GM12878 (cell line): ENCODE results near the gene PPP1R17. TPM values are rescaled to one million over a fixed set of nuclear protein-coding genes. Genes with fewer than 3 reads are reported as not detected.

Source experiments
- ATAC-seq: fragments of 200-7000 bp; cut with Tn5 transposase; 3 replicates; pipeline ENCODE4 v1.9.1; 2020; ENCODE audit warnings: mild to moderate bottlenecking, moderate library complexity
- BruUV-seq: library from RNA; stranded (reverse); fragments of 400-500 nt; replicated peaks from 2 replicates; lab custom pipeline; 2021; lab: Mats Ljungman, UMichigan
- CTCF ChIA-PET: fragments of 300-600 bp; sonication (Branson Sonifier 250); formaldehyde crosslinking; extraction: SDS; loops from one replicate; lab custom pipeline; 2021; ENCODE audit warnings: inconsistent platforms; lab: Yijun Ruan, JAX
- POLR2A ChIA-PET: fragments of 350-600 bp; formaldehyde crosslinking; extraction: SDS; loops from one replicate; lab custom pipeline; 2021; ENCODE audit warnings: inconsistent platforms; lab: Charles Lee
- RAD21 ChIA-PET: fragments of 300-600 bp; sonication (Branson Sonifier 250); formaldehyde crosslinking; loops from one replicate; lab custom pipeline; 2023; ENCODE audit warnings: antibody characterized with exemption; ENCODE audit not compliant: unreplicated experiment; lab: Charles Lee
- SMC1A ChIA-PET: fragments of 300-600 bp; sonication (Branson Sonifier 250); formaldehyde crosslinking; loops from one replicate; lab custom pipeline; 2023; ENCODE audit not compliant: unreplicated experiment, uncharacterized antibody; lab: Charles Lee
- DNase-seq: peaks from one replicate; pipeline ENCODE4 v3.0.0-alpha.2; 2011; ENCODE audit warnings: low read depth, low spot score
- FAIRE-seq: peaks from 3 replicates; lab custom pipeline; 2011; peaks lifted over from hg19 to GRCh38; lab: Jason Lieb, UNC
- H2AFZ ChIP-seq: 2 replicates; pipeline ENCODE4 v1.6.0; 2011; ENCODE audit warnings: low read depth, low read length, control low read depth; ENCODE audit not compliant: control insufficient read depth
- H3K27ac ChIP-seq: 2 replicates; pipeline ENCODE4 v1.5.1; 2011; ENCODE audit warnings: control low read depth; ENCODE audit not compliant: control insufficient read depth, insufficient read depth
- H3K27me3 ChIP-seq, 2 experiments: replicated peaks in 1 of 2; 2 replicates each; pipeline versions ENCODE4 v1.6.0 to v1.6.1; 2011; ENCODE audit warnings: low read length in 1 of 2; ENCODE audit not compliant: control insufficient read depth in 2 of 2, insufficient read depth in 2 of 2
- H3K36me3 ChIP-seq, 2 experiments: 2 replicates each; pipeline ENCODE4 v1.5.1; 2011; ENCODE audit warnings: low read length in 1 of 2; ENCODE audit not compliant: control insufficient read depth in 2 of 2, insufficient read depth in 2 of 2
- H3K4me1 ChIP-seq: 2 replicates; pipeline ENCODE4 v1.6.1; 2011; ENCODE audit warnings: mild to moderate bottlenecking, low read length, moderate library complexity, mixed read lengths; ENCODE audit not compliant: control insufficient read depth, insufficient read depth
- H3K4me2 ChIP-seq: 2 replicates; pipeline ENCODE4 v1.6.0; 2011; ENCODE audit warnings: control low read depth; ENCODE audit not compliant: control insufficient read depth, insufficient read depth
- H3K4me3 ChIP-seq: fragments of 200-600 bp; sonication (generic); 2 replicates; pipeline ENCODE4 v1.5.1; 2016
- H3K79me2 ChIP-seq: 2 replicates; pipeline ENCODE4 v1.6.0; 2011; ENCODE audit warnings: low read length; ENCODE audit not compliant: control insufficient read depth, insufficient read depth
- H3K9ac ChIP-seq: 2 replicates; pipeline ENCODE4 v1.8.0; 2011; ENCODE audit warnings: low read length, control low read depth, mixed read lengths; ENCODE audit not compliant: control insufficient read depth, insufficient read depth
- H3K9me3 ChIP-seq: replicated peaks from 3 replicates; pipeline ENCODE4 v1.5.1; 2011; ENCODE audit warnings: mild to moderate bottlenecking, low read length; ENCODE audit not compliant: control insufficient read depth, insufficient read depth
- H4K20me1 ChIP-seq: 2 replicates; pipeline ENCODE4 v1.6.0; 2011; ENCODE audit not compliant: control insufficient read depth, insufficient read depth
- ATF7 ChIP-seq: fragments of 450-650 bp; IDR thresholded peaks from 2 replicates; pipeline ENCODE4 v1.6.1; 2016; ENCODE audit warnings: low read depth, mild to moderate bottlenecking
- ESRRA ChIP-seq: IDR thresholded peaks from 2 replicates; pipeline ENCODE4 v1.6.1; 2012; ENCODE audit warnings: mild to moderate bottlenecking, low read length, improper control_type of control experiment
- EZH2 ChIP-seq: IDR thresholded peaks from 2 replicates; pipeline ENCODE4 v1.6.1; 2012; ENCODE audit warnings: low read depth, mild to moderate bottlenecking, control low read depth, inconsistent platforms, low read length, borderline replicate concordance; ENCODE audit not compliant: control insufficient read depth
- IKZF1 ChIP-seq: fragments of 450-650 bp; conservative IDR thresholded peaks from 2 replicates; pipeline ENCODE4 v1.6.1; 2017; ENCODE audit warnings: antibody characterized with exemption, mild to moderate bottlenecking
- IKZF2 ChIP-seq, 2 experiments: fragments of 450-650 bp; IDR thresholded peaks; 2 replicates each; pipeline ENCODE4 v1.6.1; 2017; ENCODE audit warnings: mild to moderate bottlenecking in 2 of 2, moderate library complexity in 2 of 2
- MEF2B ChIP-seq: fragments of 450-650 bp; IDR thresholded peaks from 2 replicates; pipeline ENCODE4 v1.6.1; 2018; ENCODE audit warnings: mild to moderate bottlenecking, moderate library complexity; ENCODE audit not compliant: partially characterized antibody, poor library complexity, severe bottlenecking
- SREBF2 ChIP-seq: IDR thresholded peaks from 2 replicates; pipeline ENCODE4 v1.6.1; 2012; ENCODE audit warnings: mild to moderate bottlenecking, low read length
- STAT3 ChIP-seq: IDR thresholded peaks from 2 replicates; pipeline ENCODE4 v1.6.1; 2011; ENCODE audit warnings: low read depth, low read length, improper control_type of control experiment
- WGBS: methylation state at CpG from one replicate; pipeline ENCODE4 v1.1.6; 2016; ENCODE audit warnings: low lambda C conversion rate; ENCODE audit not compliant: insufficient replicate concordance, insufficient coverage; ENCODE audit errors: missing lambda C conversion rate; 5-methylcytosine and 5-hydroxymethylcytosine counted together
- in situ Hi-C: fragments of 300-500 bp; cut with MboI; formaldehyde crosslinking; loops from 9 replicates; pipeline ENCODE4 v1.14.3; 2018; ENCODE audit warnings: mixed read lengths
- intact Hi-C: fragments of 100-400 bp; cut with micrococcal nuclease; formaldehyde crosslinking; loops from one replicate; pipeline ENCODE4 v1.14.2; 2022; ENCODE audit not compliant: unreplicated experiment
- polyA plus RNA-seq, 11 experiments: library from polyadenylated mRNA; depleted of rRNA in 4 of 11; unstranded in 6 of 11; stranded (reverse) in 5 of 11; fragments of >200 nt; fragmentation: Nextera tagmentation in 4 of 11; fragmentation: Illumina TruSeq in 1 of 11; extraction: Ambion mirVana in 4 of 11; extraction: Trizol in 1 of 11; gene quantifications; 1 replicate in 1 of 11; 2 replicates in 10 of 11; pipeline versions ENCODE4 v1.2.1 to v1.2.3, GENCODE V29; 2011 to 2016; ENCODE audit warnings: inconsistent platforms in 2 of 11, missing spikeins in 2 of 11, low read depth in 1 of 11
- total RNA-seq, 4 experiments: library from RNA; depleted of rRNA in 3 of 4; stranded (reverse); fragments of >200 nt in 3 of 4; fragmentation: Illumina TruSeq in 1 of 4; extraction: Trizol in 1 of 4; gene quantifications; 2 replicates each; pipeline versions ENCODE4 v1.2.1 to v1.2.3, GENCODE V29; 2013 to 2021
- TF ChIP-seq, protein P1 (sequence below): fragments of 450-650 bp; IDR thresholded peaks from 2 replicates; pipeline ENCODE4 v1.6.1; 2014; ENCODE audit warnings: mild to moderate bottlenecking
- TF ChIP-seq, protein P2 (sequence below): IDR thresholded peaks from 2 replicates; pipeline ENCODE4 v1.6.1; 2012; ENCODE audit warnings: improper control_type of control experiment, low read depth, low read length; ENCODE audit not compliant: insufficient replicate concordance
- TF ChIP-seq, protein P3 (sequence below): fragments of 450-650 bp; formaldehyde crosslinking; IDR thresholded peaks from 2 replicates; pipeline ENCODE4 v1.4.0; 2022; ENCODE audit warnings: mild to moderate bottlenecking, moderate library complexity

Gene PPP1R17
- total and polyA plus RNA-seq, 10 of the 15 experiments (the other 5 are each of a cell fraction or from before 2014, with no cell fraction given) = 0.05 to 0.28 (median 0.19) TPM; not detected in 7

DNA sequence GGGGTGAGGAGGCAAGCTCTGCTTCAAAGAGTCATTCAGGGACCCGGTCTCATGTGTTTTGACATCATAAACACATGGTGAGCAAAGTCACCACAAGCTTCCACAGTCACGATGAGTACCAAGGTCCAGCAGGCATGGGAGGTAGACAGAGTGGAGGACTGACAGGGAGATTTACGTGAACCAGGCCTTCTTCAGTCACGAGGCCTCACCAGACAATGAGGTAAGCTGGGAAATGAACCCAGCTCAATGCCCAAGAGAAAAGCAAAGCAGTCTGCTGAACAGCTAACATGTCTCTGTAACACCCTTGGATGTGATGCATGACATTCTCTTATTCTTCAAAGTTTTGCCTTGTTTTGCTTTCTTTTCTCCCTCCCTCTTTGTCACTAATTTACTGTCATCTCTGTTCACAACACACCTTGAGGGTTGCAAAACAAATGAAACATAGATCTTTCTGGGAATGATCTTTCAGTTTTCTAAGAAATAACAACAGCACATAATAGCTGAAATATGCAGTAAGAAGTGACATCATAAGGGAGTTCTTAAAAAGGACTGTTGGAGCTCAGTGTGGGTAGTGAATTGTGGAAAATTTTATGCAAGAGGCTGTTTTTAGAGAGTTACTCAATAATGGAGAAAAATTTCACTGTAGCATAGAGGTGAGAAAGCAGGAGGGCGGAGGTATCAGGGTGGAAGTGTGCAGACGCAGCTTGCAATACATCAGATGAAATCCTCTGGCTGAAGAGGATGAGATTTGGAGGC, 9.0 kb downstream of the PPP1R17 start:
- WGBS = 27% methylated on average over 6 of the region's 6 CpGs
- DNase-seq = no peak
- Histone ChIP-seq H4K20me1 (no peaks in the 10 kb centered on the region), H3K9ac (no peak overlapping the region), H3K27me3 (no peaks in the 10 kb centered on the region; a peak in 3 of 4 replicates), H3K4me1 (no peaks in the 10 kb centered on the region), H3K27ac (no peak overlapping the region), H3K9me3 (no peaks in the 10 kb centered on the region), H3K4me3 (no peak overlapping the region), H3K4me2 (no peak overlapping the region), H2AFZ (peak overlapping the region; percentile 15; the same call in 1 of the 2 replicates), H3K79me2 (no peaks in the 10 kb centered on the region), H3K36me3 (no peaks in the 10 kb centered on the region)
- ChIA-PET RAD21 (interaction anchor here (0.8 to 3.0 kb wide), 13 partner anchors 8 to 253 kb away, joined by 3 to 48 read pairs (median 4); partner anchors contain the start of gene PPP1R17), CTCF (interaction anchor here (1.0 to 2.4 kb wide), 6 partner anchors 8 to 253 kb away, joined by 3 to 19 read pairs (median 7); partner anchors contain the start of gene PPP1R17), POLR2A (interaction anchor here (1.0 to 1.8 kb wide), 3 partner anchors 8 to 11 kb away, joined by 3 to 9 read pairs (median 8); no protein-coding TSS in a partner anchor), SMC1A (interaction anchor here (0.9 to 4.6 kb wide), 10 partner anchors 7 to 252 kb away, joined by 3 to 80 read pairs (median 4); no protein-coding TSS in a partner anchor)
- ATAC-seq = peak; percentile 81
- intact Hi-C loops = no loop called here
- in situ Hi-C loops = no loop called here
- no peak for FAIRE-seq
- no TSS peak for BruUV-seq
- TF ChIP-seq ESRRA (no peak), IKZF2 (IDR thresholded peaks at IDR 0.05) (peak; percentile 22 to 24; a peak in 2 of 4 replicates), SREBF2 (no peak), EZH2 (no peak), STAT3 (no peak), IKZF1 (peak; percentile 49), ATF7 (peak; percentile 87), MEF2B (peak; percentile 51)
- TF ChIP-seq, protein P1, sequence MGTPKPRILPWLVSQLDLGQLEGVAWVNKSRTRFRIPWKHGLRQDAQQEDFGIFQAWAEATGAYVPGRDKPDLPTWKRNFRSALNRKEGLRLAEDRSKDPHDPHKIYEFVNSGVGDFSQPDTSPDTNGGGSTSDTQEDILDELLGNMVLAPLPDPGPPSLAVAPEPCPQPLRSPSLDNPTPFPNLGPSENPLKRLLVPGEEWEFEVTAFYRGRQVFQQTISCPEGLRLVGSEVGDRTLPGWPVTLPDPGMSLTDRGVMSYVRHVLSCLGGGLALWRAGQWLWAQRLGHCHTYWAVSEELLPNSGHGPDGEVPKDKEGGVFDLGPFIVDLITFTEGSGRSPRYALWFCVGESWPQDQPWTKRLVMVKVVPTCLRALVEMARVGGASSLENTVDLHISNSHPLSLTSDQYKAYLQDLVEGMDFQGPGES = no peak
- TF ChIP-seq, protein P2, sequence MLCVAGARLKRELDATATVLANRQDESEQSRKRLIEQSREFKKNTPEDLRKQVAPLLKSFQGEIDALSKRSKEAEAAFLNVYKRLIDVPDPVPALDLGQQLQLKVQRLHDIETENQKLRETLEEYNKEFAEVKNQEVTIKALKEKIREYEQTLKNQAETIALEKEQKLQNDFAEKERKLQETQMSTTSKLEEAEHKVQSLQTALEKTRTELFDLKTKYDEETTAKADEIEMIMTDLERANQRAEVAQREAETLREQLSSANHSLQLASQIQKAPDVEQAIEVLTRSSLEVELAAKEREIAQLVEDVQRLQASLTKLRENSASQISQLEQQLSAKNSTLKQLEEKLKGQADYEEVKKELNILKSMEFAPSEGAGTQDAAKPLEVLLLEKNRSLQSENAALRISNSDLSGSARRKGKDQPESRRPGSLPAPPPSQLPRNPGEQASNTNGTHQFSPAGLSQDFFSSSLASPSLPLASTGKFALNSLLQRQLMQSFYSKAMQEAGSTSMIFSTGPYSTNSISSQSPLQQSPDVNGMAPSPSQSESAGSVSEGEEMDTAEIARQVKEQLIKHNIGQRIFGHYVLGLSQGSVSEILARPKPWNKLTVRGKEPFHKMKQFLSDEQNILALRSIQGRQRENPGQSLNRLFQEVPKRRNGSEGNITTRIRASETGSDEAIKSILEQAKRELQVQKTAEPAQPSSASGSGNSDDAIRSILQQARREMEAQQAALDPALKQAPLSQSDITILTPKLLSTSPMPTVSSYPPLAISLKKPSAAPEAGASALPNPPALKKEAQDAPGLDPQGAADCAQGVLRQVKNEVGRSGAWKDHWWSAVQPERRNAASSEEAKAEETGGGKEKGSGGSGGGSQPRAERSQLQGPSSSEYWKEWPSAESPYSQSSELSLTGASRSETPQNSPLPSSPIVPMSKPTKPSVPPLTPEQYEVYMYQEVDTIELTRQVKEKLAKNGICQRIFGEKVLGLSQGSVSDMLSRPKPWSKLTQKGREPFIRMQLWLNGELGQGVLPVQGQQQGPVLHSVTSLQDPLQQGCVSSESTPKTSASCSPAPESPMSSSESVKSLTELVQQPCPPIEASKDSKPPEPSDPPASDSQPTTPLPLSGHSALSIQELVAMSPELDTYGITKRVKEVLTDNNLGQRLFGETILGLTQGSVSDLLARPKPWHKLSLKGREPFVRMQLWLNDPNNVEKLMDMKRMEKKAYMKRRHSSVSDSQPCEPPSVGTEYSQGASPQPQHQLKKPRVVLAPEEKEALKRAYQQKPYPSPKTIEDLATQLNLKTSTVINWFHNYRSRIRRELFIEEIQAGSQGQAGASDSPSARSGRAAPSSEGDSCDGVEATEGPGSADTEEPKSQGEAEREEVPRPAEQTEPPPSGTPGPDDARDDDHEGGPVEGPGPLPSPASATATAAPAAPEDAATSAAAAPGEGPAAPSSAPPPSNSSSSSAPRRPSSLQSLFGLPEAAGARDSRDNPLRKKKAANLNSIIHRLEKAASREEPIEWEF = no peak
- TF ChIP-seq, protein P3, sequence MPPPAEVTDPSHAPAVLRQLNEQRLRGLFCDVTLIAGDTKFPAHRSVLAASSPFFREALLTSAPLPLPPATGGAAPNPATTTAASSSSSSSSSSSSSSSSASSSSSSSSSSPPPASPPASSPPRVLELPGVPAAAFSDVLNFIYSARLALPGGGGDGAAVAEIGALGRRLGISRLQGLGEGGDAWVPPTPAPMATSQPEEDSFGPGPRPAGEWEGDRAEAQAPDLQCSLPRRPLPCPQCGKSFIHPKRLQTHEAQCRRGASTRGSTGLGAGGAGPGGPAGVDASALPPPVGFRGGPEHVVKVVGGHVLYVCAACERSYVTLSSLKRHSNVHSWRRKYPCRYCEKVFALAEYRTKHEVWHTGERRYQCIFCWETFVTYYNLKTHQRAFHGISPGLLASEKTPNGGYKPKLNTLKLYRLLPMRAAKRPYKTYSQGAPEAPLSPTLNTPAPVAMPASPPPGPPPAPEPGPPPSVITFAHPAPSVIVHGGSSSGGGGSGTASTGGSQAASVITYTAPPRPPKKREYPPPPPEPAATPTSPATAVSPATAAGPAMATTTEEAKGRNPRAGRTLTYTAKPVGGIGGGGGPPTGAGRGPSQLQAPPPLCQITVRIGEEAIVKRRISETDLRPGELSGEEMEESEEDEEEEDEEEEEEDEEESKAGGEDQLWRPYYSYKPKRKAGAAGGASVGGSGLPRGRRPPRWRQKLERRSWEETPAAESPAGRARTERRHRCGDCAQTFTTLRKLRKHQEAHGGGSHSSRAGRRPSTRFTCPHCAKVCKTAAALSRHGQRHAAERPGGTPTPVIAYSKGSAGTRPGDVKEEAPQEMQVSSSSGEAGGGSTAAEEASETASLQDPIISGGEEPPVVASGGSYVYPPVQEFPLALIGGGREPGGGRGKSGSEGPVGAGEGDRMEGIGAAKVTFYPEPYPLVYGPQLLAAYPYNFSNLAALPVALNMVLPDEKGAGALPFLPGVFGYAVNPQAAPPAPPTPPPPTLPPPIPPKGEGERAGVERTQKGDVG = no peak
